Fibroblast of gingiva (primary cell): ENCODE measurements around the gene SYPL1.

ENCODE experiments used
- DNase-seq: peaks from one replicate; pipeline ENCODE4 v3.0.0-alpha.2; 2011; ENCODE audit warnings: low read depth

Gene SYPL1

GRCh38 chr7:106121189-106121810, 9.2 kb upstream of the SYPL1 start:
- DNase-seq = no peak

GRCh38 chr7:106120500-106120899, 8.4 kb upstream of the SYPL1 start:
- DNase-seq = no peak

- DNase-seq = no peak
Observed at GRCh38 chr7:106119719-106120118, 7.6 kb upstream of the SYPL1 start.

- no peak for DNase-seq
Observed at GRCh38 chr7:106117786-106118544, 5.9 kb upstream of the SYPL1 start.

- no peak for DNase-seq
Observed at GRCh38 chr7:106116161-106116704, 4.1 kb upstream of the SYPL1 start.

- DNase-seq = no peak
Observed at GRCh38 chr7:106114716-106115383, 2.7 kb upstream of the SYPL1 start.

- DNase-seq = no peak
Observed at GRCh38 chr7:106112972-106113421, 885 bp upstream of the SYPL1 start.

GRCh38 chr7:106111655-106112117, 426 bp downstream of the SYPL1 start:
- peak; percentile 90 for DNase-seq

GRCh38 chr7:106110885-106111654, 1.0 kb downstream of the SYPL1 start:
- DNase-seq = no peak

GRCh38 chr7:106110238-106110560, 1.9 kb downstream of the SYPL1 start:
- no peak for DNase-seq

GRCh38 chr7:106109521-106110237, 2.4 kb downstream of the SYPL1 start:
- no peak for DNase-seq

GRCh38 chr7:106108991-106109390, 3.1 kb downstream of the SYPL1 start:
- peak; percentile 11 for DNase-seq

GRCh38 chr7:106104721-106105260, 7.3 kb downstream of the SYPL1 start:
- no peak for DNase-seq

- no peak for DNase-seq
Observed at GRCh38 chr7:106102387-106102966, 9.6 kb downstream of the SYPL1 start.

- DNase-seq = no peak
Observed at GRCh38 chr7:106101726-106102125, 10.4 kb downstream of the SYPL1 start.

GRCh38 chr7:106100863-106101629, 11.1 kb downstream of the SYPL1 start:
- no peak for DNase-seq

GRCh38 chr7:106099539-106099938, 12.6 kb downstream of the SYPL1 start:
- DNase-seq = no peak

- no peak for DNase-seq
Observed at GRCh38 chr7:106098889-106099288, 13.2 kb downstream of the SYPL1 start.

GRCh38 chr7:106095634-106096033, 16.5 kb downstream of the SYPL1 start:
- DNase-seq = no peak

- no peak for DNase-seq
Observed at GRCh38 chr7:106094780-106095179, 17.3 kb downstream of the SYPL1 start.
